ENCODE results near the gene GPS1.

GRCh38 chr17:82016061-82016874 is 35.4 kb upstream of the GPS1 start:
- TF ChIP-seq GATA2 (IDR thresholded peaks at IDR 0.05; ENCODE audit: low read depth, low read length): no peak
- no peak for TF ChIP-seq GATA3 (IDR thresholded peaks at IDR 0.05; ENCODE audit: low read depth, low read length)
